ENCODE measurements around the gene PRKCA.

DNA sequence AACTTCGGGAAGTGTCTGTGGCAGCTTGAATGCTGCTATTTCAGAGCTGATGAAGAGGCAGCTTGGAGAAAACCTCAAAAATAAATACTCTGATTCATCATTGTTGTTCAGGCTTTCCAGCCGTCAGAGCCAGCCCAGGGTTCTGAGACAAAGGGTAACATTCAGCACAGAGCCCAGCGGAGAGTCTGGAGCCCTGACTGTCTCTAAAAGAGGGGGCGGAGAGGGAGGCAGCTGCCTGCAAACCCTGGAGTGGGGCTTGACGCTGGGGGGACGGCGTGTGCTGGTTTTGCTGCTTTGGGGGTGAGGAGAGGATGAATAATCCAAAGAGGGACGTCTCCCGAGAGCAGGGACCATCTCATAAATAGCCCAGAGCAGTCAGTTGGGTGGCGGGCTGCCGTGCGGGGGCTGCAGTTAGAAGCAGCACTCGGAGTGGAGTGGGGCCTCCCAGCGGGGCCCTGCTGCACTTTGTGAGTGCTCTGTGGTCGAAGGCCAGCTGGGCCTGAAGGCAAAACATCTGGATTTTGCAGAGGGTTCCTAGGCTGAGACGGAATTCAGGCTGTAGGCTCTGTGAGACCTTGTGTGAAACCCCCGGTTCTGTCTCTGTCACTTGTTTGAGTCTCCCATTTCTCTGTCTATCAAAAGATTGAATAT, 237.8 kb downstream of the PRKCA start:
- no peak for TF ChIP-seq CEBPB (IDR thresholded peaks at IDR 0.05)
- TF ChIP-seq, protein P1, sequence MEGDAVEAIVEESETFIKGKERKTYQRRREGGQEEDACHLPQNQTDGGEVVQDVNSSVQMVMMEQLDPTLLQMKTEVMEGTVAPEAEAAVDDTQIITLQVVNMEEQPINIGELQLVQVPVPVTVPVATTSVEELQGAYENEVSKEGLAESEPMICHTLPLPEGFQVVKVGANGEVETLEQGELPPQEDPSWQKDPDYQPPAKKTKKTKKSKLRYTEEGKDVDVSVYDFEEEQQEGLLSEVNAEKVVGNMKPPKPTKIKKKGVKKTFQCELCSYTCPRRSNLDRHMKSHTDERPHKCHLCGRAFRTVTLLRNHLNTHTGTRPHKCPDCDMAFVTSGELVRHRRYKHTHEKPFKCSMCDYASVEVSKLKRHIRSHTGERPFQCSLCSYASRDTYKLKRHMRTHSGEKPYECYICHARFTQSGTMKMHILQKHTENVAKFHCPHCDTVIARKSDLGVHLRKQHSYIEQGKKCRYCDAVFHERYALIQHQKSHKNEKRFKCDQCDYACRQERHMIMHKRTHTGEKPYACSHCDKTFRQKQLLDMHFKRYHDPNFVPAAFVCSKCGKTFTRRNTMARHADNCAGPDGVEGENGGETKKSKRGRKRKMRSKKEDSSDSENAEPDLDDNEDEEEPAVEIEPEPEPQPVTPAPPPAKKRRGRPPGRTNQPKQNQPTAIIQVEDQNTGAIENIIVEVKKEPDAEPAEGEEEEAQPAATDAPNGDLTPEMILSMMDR (IDR thresholded peaks at IDR 0.05): no peak
- TF ChIP-seq ESRRA (IDR thresholded peaks at IDR 0.05; ENCODE audit: borderline replicate concordance, low read length): no peak
- no peak for TF ChIP-seq CBX8 (IDR thresholded peaks at IDR 0.05)
- no peak for TF ChIP-seq HDAC2 (IDR thresholded peaks at IDR 0.05)
- TF ChIP-seq POLR2A (IDR thresholded peaks at IDR 0.05; ENCODE audit: low read length): no peak
- no peak for TF ChIP-seq EP300 (IDR thresholded peaks at IDR 0.05)
- no peak for TF ChIP-seq RAD21 (conservative IDR thresholded peaks at IDR 0.05 in 1 of 2, IDR thresholded peaks at IDR 0.05 in 1 of 2)
- TF ChIP-seq, protein P2, sequence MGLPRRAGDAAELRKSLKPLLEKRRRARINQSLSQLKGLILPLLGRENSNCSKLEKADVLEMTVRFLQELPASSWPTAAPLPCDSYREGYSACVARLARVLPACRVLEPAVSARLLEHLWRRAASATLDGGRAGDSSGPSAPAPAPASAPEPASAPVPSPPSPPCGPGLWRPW (IDR thresholded peaks at IDR 0.05): no peak
- no peak for TF ChIP-seq FOSL2 (IDR thresholded peaks at IDR 0.05)
- TF ChIP-seq FOSL2 (CRISPR knock-in tag; IDR thresholded peaks at IDR 0.05): no peak
- TF ChIP-seq POLR2AphosphoS2 (conservative IDR thresholded peaks at IDR 0.05; ENCODE audit: low read length): no peak
- no peak for TF ChIP-seq MAZ (IDR thresholded peaks at IDR 0.05; ENCODE audit: borderline replicate concordance, low read depth, low read length)
- no peak for TF ChIP-seq RARB (CRISPR knock-in tag; IDR thresholded peaks at IDR 0.05)
